ENCODE results near the gene JAZF1.

The JAZF1 gene

DNA sequence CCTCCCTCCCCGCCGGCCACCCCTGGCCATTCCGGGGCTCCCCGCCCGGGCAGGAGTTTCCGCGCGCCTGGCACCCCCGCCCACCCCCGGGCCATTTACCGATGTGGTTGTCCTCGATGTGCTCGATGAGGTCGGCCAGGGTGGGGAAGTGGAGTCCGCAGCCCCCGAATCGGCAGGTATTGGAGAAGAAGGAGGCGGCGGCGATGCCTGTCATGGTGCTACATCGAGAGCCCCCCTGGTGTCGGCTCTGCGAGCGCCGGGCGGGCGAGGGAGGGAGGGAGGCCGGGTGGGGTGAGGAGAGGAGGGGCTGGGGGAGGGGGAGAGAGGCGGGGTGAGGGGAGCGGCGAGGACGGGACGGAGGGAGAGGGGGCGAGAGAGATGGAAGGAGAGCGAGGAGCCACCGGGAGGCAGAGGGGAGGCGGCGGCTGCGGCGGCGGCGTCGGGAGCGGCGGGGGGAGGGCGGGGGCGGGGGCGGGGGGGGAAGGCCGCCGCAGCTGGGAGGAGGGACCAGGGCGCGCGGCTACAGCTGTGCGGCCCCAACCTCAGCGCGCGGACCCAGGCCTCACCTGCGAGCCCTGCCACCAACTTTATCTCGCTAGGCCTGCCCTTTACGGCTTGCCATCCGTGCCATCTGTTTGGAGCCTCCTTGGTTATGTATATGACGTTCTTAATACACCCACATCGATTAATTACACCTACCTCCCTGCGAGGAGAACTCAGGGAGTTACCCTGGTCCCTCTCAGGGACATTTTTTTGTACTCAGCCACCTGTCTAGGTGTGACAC is at the start of gene JAZF1:
JAZF1 (minus strand) TSS at position 432 of the 784 bp plus-strand sequence.
- peak; percentile 60 for DNase-seq (ENCODE audit: low read depth)

DNA sequence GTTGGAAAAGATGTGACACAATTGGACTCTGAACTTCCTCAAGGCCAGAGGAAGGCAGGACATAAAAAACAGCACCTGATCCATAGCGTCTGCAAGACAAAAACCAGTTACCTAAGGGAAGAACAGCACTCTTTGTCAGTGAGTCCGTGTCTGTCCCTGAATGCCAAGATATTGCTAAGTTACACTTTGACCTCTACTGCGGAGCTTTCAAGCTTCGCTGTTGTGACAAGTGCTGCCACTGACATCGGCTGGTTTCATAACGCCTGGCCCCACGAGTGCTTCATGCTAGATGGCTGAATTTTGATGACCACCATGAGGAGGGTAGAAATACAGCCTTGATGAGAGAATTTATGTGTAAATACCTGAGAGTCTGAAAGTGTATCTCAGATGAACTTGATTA is 49.7 kb upstream of the JAZF1 start:
- no peak for DNase-seq (ENCODE audit: low read depth)

DNA sequence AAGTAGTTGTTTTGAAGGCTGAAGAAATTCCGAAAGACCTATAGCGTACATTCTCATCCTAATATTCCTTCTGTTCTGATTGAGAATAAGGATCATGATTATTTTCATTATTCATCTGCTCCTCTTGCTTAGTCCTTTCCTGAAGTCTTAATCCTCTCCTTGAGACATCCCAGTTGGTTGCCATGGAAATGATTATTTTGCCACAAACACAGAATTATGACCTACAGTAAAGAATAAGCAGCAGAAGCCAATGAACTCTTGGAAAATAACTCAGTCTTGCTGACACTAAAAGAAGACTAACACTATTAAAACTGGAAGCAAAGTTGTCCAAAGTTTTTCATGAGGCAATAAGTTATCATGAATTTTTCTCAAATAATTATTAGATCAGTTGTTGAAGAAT is 47.8 kb upstream of the JAZF1 start:
- DNase-seq (ENCODE audit: low read depth): no peak

DNA sequence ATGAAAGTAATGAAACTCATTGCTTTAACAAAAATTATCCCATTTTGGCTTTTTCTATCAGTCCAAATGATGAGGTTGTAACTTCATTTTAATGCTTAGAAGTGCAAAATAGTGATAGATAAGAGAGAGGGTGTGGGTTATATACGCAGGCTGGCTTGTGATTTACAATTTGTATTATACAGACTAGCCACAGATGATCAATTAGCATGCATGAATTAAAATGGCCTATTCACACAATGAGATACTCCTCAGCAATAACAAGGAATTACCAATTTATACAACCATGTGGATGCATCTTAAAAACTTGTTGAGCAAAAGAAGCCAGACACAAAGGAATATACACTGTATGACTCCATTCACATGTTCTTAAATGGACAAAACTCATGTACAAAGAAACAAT is 45.4 kb upstream of the JAZF1 start:
- no peak for DNase-seq (ENCODE audit: low read depth)

DNA sequence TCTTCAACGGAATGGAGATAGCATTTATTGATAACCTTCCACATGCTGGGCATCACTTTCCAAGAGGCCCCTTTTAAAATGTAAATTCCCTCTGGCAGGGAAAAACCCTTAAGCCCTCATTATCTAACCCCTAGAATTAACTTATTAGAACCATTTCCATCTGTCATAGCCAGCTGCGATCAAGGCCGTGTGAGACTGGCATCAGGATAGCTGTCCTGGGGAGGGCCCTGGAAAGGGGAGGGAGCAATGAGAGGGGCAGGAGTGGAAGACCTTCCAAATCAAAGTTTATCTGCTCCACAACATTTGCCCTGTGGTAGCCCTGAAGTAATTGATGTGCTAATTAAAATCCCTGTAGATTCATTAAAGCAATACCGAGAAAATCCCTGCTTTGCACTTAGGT is 45.0 kb upstream of the JAZF1 start:
- no peak for DNase-seq (ENCODE audit: low read depth)

DNA sequence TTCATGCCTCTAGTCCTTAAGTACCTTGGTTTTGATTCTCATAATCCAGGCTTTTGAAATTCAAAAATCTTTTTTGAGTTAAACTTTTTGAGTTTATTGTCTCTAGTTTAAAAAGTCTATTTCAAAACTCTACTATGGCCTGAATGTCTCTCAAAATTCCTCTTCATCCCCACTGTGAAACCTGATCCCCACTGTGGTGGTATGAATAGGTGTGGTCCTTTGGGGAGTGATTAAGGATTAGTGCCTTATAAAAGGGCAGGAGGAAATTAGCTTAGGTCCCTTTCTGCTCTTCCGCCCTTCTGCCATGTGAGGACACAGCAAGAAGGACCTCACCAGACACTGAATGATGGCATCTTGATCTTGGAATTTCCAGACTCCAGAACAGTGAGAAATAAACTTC is 44.1 kb upstream of the JAZF1 start:
- no peak for DNase-seq (ENCODE audit: low read depth)

DNA sequence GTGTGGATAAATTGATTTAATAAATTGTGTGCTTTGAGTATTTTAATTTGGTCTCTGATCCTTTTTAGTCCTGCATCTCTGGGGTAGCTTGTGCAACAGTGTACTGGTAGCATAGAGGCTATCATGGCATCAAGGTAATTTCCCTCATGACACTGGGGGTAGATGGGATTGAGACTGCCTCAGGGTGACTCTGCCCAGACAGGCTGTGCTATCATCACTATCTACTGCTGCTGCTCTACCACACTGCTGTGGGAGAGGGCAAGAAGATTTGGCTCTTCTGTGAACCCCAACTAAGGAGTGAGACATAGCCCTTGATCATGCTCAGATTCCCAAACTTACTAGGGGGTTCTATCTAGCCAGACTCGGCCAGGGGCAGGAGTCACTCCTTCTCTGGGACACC is 43.6 kb upstream of the JAZF1 start:
- DNase-seq (ENCODE audit: low read depth): no peak

DNA sequence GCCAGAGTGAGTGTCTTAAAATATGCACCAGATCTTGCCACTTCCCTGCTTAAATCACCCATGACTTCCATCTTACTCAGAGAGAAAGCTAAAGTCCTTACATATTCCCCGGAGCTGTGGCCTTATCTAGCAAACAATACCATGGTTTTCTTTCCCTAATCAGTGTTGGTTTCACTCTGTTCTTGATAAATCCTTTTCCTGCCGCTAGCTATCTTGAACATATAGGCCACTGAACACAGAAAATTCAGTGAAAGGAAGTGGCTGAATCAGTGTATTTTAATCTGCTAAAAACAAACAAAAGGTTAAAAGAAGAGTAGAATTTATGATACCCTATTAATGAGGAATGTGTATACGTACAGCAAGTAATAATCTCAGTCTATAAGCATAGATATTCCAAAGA is 42.0 kb upstream of the JAZF1 start:
- no peak for DNase-seq (ENCODE audit: low read depth)

DNA sequence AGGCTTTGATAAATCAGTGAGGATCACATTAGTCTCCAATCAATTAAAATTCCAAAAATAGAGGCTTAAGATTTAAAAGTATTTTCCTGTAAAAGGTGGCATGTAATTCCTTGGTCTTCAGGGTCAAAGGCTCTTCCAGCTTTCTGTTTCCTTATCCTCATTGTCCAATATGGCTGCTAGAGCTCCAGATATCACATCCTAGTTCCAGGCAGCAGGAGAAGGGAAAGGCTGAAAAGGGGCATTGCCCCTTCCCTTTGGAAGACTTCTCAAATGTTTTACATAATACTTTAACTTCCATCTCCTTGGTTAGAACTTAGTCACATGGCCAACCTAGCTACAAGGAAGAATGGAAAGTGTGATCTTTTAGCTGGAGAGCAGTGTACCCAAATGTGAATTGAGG is 39.2 kb upstream of the JAZF1 start:
- no peak for DNase-seq (ENCODE audit: low read depth)

DNA sequence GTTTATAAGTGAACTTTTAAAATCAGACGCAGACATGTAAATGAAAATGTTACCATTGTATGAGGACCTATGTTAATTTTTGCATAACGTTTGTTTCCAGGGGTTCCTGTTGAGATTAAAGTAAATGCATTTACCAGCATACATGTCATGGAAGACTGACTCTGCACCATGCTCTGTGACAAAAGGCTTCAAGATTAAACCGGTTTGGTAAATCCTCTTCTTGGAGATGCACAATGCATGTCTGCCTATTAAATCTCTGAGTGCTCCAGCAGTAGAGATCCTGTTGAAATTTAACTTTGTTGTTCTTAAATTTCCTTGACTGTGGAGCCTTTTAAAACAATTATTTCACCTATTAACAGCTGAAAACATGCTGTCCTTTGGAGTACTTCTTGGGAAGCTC is 36.5 kb upstream of the JAZF1 start:
- no peak for DNase-seq (ENCODE audit: low read depth)

DNA sequence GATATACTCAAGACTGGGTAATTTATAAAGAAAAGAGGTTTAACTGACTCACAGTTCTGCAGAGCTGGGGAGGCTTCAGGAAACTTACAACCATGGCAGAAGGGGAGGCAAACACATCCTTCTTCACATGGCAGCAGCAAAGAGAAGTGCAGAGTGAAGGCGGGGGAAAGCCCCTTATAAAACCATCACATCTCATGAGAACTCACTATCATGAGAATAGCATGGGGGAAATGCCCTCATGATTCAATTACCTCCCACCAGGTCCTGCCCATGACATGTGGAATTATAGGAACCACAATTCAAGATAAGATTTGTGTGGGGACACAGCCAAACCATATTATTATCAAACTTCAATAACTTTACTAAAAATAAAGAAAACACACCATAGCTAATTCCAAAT is 30.4 kb upstream of the JAZF1 start:
- DNase-seq (ENCODE audit: low read depth): no peak

DNA sequence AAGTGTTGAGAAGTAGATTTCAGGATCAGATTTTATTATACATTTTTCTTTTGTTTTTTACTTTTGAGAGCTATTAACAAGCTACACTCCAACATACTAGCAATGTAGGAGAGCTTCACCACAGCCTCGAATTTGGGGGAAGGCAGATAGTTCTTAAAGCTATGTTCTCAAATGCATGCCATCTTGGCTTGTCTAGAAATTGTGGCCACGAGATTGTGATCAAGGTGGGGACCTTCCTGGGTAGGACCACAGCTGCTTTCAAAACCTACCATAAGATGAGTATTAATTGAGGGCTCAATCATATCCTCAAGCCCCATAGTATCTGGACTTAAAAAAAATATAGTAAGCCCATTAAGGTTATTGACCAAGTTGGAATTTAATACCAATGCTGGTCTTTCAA is 27.9 kb upstream of the JAZF1 start:
- DNase-seq (ENCODE audit: low read depth): no peak

DNA sequence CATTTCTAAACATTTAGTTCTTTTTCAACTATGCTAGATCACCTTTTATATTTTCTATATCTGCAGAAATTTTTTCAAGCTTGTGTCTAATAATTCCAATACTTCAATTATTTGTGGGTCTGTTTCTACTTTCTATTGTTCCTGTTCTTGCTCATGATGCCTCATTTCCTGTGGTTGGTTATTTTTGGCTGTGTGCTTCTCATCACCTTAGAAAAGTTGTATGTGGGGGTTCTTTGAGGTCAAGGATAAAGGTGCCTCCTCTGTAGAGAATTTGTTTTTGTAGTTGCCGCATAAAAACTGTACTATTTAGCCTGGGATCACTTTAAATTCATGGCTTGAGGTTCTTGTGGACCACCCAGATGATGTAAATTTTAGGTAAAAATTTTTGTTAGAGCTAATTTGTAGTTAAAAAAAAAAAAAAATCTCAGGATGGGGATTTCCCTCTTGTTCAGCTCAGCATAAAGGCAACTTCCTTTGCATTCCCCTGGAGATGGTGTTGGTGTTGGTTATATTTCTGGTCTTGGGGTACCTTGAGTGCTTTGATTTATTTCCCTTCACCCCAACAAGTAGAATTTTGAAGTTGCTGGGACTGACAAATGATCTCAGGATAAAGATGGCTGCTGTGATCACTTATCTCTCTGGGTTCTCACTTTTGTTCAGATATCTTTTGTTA is 27.0 kb upstream of the JAZF1 start:
- DNase-seq (ENCODE audit: low read depth): peak; percentile 49

DNA sequence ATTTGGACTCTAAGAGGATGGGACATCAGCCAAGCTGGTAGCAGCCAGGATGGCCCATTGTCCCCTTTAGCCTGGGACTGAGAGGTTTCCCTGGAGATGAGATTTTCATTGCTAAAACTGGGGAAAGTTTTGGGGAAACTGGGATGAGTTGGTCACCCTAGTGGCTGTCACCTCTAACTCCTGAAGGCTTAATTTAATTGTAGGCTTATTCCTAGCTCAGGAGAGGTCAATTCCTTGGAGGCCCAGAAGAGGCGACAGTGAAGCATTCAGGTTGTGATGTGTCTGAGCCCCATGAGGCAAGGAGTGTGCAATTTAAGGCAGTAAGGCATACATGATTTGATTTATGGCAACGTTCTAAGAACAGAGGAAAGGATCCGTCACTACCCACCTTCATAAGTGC is 24.9 kb upstream of the JAZF1 start:
- no peak for DNase-seq (ENCODE audit: low read depth)

DNA sequence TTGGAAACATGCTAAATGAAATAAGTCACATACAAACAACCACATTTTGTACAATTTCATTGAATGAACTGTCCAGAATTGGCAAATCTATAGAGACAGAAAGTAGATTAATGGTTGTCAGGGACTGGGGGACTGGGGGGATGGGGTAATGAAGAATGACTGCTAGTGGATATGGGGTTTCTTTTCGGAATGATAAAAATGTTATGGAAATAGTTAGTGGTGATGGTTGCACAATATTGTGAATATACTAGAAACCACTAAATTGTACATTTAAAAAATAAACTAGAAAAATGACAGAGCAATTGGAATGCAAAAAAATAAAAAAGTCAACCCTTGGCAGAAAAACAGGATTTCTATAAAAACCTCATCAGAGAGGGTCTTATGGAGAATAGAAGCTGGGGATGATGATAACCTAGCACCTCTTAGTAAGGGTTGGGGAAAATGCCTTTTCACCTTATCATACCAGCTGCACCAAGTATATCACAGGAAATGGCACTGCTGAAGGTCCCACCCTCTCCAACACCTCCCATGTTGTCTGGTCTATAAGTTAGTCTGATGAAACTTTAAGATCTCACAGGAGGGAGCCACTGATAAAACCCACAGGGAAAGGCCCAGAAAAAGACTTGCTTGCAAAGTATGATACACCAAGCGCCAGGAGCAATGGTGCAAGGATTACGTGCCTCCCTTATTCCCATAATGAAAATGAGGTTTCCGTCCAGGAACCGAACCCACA is 23.1 kb upstream of the JAZF1 start:
- DNase-seq (ENCODE audit: low read depth): no peak

DNA sequence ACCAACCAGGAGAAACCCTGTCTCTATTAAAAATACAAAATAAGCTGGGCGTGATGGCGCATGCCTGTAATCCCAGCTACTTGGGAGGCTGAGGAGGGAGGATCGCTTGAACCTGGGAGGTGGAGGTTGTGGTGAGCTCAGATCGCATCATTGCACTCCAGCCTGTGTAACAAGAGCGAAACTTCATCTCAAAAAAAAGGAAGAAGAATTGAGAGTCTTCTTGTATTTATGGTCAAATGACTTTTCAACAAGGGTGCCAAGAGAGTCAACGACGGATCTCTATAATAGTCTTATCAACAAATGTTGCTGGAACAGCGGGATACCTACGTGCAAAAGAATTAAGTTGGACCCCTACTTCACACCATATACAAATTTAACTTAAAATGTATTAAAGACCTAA is 21.6 kb upstream of the JAZF1 start:
- no peak for DNase-seq (ENCODE audit: low read depth)

DNA sequence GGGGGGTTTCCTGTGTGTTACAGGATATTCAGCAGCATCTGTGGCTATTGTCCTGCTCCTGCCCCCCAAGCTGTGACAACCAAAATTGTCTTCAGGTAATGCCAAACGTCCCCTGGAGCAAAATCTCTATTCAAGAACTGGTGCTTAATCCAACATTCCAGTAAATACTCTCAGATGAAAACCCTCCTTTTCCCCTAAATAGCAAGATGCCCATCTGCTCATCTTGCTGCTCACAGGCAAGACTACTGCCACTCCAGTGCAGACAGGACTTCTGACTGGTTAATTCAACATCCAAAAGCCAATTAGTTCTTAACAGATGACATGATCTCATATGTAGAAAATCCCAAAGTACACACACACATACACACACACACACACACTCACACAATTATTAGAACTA is 20.5 kb upstream of the JAZF1 start:
- no peak for DNase-seq (ENCODE audit: low read depth)

DNA sequence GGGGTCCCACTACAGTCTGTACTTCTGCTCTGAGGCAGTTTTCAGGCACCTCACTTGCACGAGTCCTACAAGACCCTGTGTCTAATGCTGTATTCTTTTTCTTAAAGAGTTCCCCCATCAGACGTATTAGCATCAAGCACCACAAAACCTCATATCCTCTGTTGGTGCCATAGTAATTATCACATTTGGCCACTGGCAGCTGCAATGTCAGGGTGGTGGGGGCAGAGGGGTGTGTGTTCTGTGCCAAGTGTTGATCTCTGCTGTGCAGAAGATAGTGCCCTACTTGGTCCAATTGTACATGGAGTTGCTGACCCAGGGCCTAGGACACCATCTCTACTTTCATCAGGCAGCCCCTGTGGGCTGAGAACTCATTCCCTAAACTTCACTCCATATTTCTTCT is 20.0 kb upstream of the JAZF1 start:
- no peak for DNase-seq (ENCODE audit: low read depth)

DNA sequence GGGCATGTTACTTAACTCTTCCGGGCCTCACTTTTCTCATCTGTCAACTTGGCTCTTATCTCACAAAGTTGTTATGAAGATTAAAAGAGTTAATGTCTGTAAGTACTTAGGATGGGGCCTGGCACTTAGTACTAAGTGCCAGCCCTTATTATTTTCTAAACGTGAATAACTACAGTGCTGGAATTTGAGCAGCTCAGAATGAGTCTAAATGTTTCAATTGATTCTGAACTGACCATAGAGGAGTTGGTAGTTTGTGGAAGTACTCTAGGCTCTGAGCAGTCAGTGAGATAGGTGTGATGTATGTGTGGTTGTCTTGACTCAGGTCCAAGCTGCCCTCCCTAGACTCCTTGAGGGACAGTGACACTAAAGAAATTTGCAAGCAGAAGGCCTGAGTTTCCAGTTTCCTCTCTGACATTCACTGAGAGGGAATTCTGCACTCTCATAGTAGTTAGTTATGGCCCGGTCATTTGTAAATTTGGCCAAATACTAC is 18.5 kb upstream of the JAZF1 start:
- no peak for DNase-seq (ENCODE audit: low read depth)

DNA sequence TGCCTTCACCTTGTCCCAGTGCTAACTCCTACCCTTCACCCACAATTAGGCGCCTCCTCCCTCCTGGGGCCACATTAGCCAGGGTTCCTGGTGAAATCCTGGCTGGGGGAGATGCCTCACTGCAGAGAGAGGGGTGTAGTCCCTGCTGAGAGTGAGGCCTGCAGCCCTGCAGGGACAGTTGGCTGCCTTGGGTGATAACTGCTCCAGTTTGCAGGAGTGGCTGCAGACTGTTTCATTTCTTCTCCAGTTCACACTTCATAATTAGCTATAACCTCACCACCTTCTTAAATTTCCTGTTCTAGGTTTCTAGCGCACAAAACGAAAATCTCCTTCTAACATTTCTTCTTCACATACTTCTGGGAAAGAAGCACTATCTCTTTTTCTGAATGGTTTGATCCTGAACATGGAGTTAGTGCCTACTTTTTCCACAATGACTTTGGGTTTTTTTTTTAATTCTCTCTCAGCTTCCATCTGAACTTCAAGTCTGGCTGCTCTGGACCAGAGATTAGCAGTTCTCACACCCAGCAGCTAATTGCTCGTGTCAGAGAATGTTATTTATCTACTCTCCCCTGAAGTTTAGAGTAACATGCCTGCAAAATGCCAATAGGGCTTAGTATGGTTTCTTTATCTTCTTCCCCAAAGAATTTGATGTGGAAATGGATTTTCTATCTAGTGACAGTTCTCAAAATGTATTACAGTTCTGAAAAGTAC is 15.5 kb upstream of the JAZF1 start:
- DNase-seq (ENCODE audit: low read depth): no peak

DNA sequence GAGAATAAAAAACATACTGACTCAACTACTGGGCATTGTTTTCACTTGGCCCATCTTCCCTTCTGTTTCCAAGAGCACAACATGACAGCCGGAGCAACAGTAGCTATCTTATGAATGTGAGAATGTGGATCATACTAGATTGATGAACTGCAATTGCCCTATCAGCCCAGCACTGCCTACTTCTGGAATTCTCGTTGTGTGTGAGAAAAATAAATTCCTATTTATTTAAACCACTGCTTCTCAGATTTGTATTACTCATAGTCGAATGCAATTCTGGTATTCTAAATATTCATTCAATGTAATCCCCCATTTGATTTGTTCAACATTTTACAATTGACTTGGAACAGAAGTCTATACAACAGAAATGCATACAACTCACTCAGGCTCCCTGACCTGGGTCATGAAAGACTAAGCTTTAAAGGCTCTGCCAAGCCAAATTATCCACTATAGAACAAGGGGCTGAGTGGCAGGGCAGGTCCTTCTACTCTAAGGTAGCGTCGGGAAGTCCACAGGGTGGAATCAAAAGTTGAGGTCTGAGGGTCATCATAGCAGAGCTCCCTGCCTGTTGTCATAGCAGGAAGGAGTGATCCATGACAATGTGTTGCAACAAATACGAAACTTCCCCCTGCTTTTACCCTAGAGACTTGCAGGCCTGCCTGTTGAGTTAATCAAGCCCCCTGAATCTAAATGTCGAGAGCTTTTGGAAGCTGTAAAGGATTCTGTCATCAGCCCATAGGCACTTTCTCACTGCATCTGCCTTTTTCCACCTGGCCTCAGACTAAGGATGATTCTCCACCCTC is 12.4 kb upstream of the JAZF1 start:
- DNase-seq (ENCODE audit: low read depth): no peak

DNA sequence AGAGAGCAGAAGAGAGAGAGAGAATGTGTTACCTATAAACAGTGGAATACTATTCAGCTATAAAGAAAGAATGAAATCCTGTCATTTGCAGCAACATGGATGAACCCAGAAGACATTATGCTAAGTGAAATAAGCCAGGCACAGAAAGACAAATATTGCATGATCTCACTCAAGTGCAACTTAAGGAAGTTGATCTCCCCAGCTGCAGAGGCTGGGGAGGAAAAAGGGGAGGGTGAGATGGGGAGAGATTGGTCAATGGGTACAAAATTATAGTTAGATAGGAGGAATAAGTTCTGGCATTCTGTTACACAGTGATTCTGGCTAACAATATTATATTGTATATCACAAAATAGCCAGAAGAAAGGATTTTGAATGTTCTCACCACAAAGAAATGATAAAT is 11.2 kb upstream of the JAZF1 start:
- no peak for DNase-seq (ENCODE audit: low read depth)
